ENCODE results near the gene ACADVL.
"Not testable (repeated sequence)": the region's sequence is repeated elsewhere in the genome, so short reads cannot be mapped to it uniquely, and the experiment has no call there.

ACADVL gene

DNA sequence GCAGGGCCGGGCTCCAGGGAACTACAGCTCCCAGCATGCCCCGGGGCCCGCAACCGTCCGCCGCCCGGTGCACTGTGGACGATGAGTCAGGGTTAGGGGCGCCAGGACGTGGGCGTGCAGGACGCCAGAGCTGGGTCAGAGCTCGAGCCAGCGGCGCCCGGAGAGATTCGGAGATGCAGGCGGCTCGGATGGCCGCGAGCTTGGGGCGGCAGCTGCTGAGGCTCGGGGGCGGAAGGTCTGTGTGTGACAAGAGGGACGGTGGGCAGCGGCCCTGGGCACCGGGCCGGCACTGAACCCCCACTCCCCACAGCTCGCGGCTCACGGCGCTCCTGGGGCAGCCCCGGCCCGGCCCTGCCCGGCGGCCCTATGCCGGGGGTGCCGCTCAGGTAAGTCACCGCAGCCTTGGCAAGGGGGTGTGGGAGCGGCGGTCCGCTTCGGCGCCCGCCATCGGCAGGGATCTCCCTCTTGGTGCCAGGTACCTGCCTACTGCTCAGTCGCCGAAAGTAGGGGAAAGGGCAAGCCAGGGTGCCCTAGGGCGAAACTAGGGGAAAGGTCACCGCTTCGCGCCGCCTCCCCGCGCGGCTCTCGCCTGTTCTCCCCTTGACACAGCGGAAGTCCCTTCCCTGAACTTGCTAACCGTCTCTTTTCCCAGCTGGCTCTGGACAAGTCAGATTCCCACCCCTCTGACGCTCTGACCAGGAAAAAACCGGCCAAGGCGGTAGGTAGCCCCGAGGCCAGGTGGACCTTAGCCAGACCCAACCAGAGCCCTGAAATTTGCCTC lies at the start of gene ACADVL, which contains the start of gene DLG4:
Gene ACADVL (plus strand): TSS at position 127 of the 781 bp plus-strand sequence. CDS start 47 bp downstream, at position 174.
Gene DLG4 (minus strand): TSS at position 25 of the 781 bp plus-strand sequence.
- DNase-seq, result peak; percentile 95

DNA sequence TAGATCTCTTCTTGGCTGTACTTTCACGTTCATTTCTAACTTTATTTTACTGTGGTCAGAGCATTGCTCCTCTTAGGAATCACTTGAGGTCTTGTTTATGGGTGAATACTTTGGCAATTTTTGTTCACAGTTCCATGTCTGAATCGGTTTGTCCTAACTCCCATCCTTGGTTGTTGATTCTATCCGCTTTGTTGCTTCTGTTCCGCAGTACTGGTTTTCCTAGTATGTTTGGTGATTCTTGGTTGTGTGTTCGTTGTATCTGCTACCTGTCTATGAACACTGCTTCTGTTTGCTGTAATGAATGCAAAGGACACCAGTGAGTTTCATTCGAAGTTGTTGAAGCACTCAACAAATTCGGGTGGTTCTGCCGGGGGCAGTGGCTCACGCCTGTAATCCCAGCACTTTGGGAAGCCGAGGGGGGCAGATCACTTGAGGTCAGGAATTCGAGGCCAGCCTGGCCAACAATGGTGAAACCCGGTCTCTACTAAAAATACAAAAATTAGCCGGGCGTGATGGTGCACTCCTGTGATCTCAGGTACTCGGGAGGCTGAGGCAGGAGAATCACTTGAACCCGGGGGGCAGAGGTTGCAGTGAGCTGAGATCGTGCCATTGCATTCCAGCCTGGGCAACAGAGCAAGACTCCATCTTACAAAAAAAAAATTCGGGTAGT lies 47.1 kb upstream of the ACADVL start:
- DNase-seq, result not testable (repeated sequence)

DNA sequence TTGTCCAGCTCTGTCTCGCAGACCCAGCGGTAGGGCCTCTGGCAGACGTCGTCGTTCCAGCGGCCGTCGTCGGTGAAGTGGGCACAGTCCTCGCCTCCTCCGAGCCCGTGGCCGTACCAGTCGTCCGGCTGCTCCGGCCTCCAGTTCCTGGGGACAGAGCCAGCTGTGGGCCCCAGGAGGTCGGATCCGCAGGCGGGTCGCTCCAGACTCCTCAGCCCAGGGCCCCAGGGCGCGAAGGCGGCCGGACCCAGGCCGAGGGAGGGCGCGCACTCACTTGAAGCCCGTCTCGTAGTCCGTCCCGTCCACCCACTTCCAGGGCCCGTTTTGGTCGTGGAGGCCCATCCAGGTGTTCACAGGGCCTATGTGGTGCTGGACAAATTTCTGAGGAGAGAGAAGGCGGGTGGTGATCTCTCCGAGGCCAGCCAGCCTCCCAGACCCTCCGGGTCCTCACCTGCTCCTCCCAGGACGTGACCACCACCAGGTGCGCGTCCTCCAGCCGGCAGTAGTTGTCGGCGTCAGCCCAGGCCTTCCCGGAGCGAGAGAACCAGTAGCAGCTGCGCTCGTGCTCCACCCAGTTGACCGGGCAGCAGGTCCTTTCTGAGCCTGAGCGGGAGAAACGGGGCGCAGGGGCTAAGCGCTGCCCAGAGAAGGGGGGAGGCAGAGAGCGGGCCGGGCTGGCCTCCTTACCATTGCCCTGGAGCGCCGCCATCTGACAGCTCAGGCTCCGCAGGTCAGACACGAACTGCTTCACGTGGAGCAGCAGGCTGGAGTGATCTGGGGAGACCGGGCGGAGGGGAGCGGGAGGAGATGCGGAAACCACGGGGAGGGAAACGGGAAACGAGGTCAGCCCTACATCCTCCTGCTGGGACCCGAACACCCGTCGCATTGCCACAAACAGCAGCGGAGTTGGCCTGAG lies 45.8 kb upstream of the ACADVL start:
- DNase-seq, result peak; percentile 77

DNA sequence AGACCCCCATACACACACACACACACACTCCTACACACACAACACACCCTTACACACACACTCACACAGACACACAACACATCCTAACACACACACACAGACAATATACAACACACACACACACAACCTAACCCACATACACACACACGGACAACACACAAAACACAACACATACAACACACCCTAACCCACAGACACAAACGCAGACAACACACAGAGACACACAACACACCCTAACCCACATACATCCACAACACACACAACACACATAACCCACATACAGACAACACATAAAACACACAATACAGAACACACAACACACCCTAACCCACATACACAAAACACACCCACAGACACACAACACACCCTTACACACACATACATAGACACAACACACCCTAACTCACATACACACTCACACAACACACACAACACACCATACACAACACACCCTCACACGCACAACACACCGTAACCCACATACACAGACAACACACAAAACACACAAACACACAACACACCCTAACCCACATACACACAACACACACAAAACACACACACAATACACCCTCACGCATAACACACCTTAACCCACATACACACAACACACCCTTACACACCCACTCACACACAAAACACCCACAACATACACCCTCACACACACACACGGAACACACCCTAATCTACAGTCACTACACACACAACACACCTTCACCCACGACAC lies 45.0 kb upstream of the ACADVL start:
- no peak for DNase-seq

GRCh38 chr17:7175330-7175733 lies 44.4 kb upstream of the ACADVL start:
- DNase-seq, result no peak

DNA sequence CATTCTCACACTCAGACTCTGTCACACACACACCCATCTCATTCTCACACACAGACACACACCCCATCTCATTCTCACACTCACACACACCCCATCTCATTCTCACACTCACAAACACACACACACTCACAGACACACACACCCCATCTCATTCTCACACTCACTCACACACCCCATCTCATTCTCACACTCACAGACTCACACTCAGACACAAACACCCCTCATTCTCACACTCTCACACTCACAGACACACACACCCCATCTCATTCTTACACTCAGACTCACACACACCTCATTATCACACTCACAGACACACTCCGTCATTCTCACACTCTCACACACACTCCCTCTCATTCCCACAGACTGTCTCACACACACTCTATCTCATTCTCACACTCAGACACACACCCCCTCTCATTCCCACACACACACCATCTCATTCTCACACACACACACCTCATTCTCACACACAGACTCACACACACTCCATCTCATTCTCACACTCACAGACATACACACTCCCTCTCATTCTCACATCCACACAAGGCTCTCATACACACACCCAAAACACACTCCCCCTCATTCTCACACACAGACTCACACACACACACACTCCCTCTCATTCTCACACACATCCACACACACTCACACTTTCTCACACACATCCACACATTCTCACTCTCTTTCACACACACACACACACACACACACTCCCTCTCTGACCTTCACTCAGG lies 43.5 kb upstream of the ACADVL start:
- no peak for DNase-seq

- no peak for DNase-seq
These were observed 42.9 kb upstream of the ACADVL start for GRCh38 chr17:7176841-7177190.

DNA sequence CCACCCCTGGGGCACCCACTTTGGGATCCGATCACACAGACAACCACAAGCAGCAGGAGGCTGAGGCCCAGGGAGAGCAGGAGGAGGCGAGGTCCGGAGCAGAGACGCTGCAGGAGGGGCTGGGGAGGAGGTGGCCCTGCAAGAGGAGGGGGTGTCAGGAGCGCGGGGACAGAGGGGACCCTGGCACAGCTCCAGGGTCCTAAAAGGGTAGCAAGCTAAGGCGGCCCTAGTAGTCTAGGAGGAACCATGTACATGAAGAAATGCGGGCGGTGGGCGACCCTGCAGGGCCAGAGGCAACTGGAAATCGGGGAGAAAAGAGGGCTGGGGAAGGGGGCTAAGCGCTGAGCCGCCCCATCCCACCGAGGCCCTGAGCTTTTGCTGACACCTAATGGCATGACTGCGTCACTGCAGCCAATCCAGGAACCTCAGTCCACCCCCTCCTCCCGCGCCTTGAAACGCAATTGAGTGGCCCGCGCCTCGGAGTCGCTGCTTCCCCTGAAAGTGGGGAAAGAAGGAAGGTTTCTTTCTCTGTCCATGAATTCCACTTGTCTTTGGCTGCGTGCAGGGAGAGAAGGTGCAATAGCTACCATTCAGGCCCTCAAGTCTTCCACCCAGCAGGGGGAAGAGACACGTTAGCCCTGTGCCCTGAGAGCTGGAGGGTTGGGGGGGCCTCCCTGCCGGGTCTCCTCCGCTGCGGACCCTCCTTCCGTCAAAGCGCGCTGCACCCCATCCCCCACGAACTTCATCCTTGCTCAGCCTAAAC lies 42.4 kb upstream of the ACADVL start:
- DNase-seq, result peak; percentile 86

DNA sequence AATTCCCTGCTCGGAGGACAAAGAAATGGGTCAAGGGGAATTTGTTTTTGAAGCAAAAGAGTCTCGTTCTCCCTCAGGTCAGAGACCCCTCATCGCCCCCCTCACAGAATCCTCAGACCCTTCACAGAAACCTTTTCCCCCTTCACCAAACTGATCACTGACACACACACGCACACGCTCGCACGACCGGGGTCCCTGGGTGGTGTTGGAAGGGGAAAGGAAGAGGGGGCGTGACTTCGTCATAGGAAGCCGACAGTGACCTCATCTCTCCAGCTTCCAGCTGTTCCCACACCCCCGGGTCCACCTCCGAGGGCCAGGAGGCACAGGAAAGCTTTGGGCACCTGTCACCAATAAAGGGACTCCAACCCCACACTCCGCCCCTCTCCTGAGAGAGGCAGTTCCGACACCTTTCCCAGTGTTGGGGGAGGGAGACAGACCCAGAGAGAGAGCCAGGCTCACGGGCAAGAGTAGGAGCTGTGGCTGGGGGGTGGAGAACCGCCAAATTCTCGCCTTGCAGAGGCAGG lies 41.7 kb upstream of the ACADVL start:
- DNase-seq, result no peak

DNA sequence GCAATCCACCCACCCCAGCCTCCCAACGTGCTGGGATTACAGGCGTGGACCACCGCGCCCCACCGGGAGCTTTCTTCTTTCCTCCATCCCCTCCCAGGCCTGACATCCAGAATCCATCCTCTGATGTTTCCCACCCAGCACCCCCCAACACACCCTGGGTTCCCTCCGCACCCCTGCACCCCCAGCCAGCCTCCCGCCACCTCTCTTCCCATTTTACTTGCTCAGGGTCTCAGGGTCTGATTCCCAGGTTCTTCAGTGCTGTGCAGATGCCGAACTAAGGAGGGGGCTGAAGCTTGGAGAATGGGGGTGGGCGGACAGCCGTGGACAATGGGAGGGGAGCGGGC lies 40.8 kb upstream of the ACADVL start:
- DNase-seq, result no peak

DNA sequence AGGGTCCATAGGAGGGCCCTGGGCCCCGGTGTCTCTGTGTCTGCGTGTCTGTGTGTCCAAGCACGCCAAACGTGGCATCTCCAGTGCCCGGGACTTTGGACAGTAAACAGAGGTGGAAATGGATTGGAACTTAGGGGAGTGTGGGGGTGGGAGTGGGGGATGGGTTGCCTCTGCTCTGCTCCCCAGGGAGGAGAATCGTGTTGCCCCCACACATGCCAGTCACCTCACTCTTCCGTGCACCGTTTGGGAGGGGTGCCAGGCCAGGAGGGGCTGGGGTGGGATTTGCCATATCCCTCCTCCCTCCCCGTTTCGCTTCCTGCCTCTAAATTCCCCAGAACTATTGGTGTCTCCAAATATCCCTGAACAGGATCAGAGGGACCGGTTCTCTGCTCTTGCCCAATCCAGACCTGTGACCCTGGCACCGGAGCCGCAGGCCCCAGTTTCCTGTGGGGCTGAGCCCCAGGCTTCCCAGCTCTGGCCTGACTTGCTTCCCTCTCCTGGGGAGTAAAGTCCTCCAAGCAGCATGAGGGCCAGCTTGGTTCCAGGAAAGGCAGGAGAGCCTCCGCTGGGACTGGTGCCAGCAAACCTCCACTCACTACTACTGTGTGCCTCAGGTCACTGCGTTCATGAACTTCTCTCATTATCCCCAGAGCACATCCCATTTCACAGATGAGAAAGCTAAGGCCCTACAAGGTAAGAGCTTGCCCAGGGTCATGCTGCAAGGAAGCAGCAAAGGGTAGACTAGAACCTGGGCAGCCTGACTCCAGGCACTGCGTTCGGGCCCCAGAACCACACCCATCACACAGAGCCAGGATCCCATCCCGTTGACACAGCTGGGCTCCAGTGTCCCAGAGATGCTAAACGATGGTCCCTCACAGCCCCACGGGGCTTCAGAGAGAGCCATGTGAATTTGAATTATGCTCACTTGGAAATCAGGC lies 40.2 kb upstream of the ACADVL start, which contains the start of gene ASGR1:
Gene ASGR1 (minus strand): TSS at position 54 of the 938 bp plus-strand sequence. CDS start 807 bp downstream, outside the sequence.
- DNase-seq, result peak; percentile 30

DNA sequence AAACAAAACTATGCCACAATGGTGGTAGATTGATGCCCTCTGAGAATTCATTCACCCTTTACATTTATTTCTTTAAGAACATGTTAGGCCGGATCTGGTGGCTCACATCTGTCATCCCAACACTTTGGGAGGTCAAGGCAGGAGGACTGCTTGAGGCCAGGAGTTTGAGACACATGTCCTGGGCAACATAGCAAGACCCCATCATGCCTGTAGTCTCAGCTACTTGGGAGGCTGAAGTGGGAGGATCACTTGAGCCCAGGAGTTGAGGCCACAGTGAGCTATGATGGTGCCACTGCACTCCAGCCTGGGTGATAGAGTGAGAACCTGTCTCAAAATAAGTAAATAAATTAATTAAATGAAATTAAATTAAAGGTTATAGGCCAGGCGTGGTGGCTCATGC lies 37.6 kb upstream of the ACADVL start:
- DNase-seq, result not testable (repeated sequence)

- DNase-seq, result peak; percentile 25
These were observed 36.2 kb upstream of the ACADVL start for GRCh38 chr17:7183433-7184090.

GRCh38 chr17:7184091-7184488 lies 35.6 kb upstream of the ACADVL start:
- peak; percentile 31 for DNase-seq

DNA sequence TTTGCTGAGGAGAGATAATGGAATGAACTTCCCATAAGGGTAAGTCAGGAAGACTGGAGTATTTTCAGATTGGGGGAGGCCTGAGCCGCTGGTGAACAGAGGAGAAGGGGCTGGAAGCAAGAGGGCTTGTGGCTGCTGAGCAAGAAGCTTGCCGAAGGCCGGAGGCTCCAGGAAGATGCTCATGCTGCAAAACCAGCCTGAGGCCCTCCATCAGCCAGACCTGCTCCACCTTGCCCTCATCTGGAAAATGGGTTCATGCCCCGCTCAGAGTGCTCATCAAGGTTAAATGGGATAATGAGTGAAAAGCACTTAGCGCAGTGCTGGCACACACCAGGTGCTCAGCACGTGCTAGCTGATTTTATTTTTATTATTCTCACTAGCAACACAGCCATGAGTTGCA lies 35.1 kb upstream of the ACADVL start:
- peak; percentile 35 for DNase-seq

DNA sequence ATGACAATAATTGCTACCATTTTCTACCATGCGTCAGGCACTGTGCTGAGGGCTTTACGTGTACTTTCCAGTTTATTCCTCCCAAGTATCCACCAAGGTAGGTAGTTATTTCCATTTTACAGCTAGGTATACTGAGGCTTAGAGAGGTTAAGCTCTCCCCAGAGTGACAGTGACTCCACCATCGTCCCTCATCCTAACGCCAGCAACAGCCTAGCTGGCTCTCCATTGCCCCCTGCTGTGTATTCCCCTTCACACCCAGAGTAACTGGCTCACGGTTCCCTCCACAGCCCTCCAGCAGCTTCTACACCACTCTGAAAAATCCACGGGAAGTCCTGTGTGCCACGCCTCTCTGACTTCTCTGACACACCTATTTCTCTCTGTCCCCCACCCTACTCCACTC lies 33.5 kb upstream of the ACADVL start:
- DNase-seq, result no peak

DNA sequence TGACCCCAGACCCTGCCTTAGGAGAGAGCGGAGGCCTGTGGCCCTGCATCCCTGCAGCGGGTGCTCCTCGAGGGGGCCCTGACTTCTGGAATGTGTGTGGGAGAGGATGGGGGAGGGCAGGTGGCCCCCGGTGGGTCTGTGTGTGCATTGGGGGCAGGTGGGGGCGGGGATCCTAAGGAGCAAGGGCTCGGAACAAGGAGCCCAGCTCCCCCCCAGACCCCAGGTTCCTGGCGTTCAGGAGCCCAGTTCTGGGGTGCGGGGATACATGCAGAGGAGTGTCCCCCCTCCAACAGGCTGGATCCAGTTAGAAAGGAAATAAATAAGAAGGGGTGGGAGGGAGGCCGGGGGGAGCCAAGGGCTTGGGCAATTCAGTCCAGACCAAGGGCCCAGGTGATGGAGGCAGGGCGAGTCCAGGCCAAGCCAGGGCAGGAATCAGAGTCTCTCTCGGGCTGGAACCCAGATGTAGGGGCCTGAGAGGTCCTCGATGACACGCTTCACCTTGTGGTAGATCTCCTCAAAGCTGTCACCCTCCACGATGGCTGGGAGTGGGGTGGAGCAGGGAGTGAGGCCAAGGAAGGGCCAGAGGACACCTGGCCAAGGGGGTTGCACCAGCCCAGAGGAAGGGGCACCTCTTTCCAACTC lies 29.3 kb upstream of the ACADVL start:
- no peak for DNase-seq

- no peak for DNase-seq
These were observed 28.7 kb upstream of the ACADVL start for GRCh38 chr17:7191069-7191468.

Data from left hindlimb (tissue), 1 donor.